Measurements from ENCODE around the gene LRBA. TPM values are rescaled to one million over a fixed set of nuclear protein-coding genes. Genes with fewer than 3 reads are reported as not detected.

Gene LRBA
- polyA plus RNA-seq, 4 donors = 14.9 to 62.2 (median 19.6) TPM

GRCh38 chr4:150229520-150229919, 785.6 kb downstream of the LRBA start:
- H3K36me3 ChIP-seq (ENCODE audit: control insufficient read depth in 3 of 3, insufficient read depth in 2 of 3, low read depth in 1 of 3, low read length in 3 of 3) = no peaks in the 10 kb centered on the region
- 5 to 32% (median 22%) methylated on average over 1 of the region's 1 CpG for WGBS, 3 donors
- H3K27me3 ChIP-seq (ENCODE audit: control insufficient read depth in 3 of 3, insufficient read depth in 3 of 3, low read length in 3 of 3) = peaks cover 0 to 3% (median 0%) of the 10 kb centered on the region in 3 donors
- H3K9me3 ChIP-seq (ENCODE audit: control insufficient read depth in 2 of 2, insufficient read depth in 1 of 2, low read depth in 1 of 2, low read length in 1 of 2) = no peaks in the 10 kb centered on the region
- H3K27ac ChIP-seq (ENCODE audit: low read depth in 1 of 3, low read length in 2 of 3) = no peak overlapping the region
- no peak overlapping the region for H3K4me3 ChIP-seq (ENCODE audit: low read depth in 1 of 3, low read length in 3 of 3)
- FAIRE-seq (no peak), DNase-seq (no peak)
- no peaks in the 10 kb centered on the region for H3K4me1 ChIP-seq (ENCODE audit: control insufficient read depth in 3 of 3, insufficient read depth in 2 of 3, low read depth in 1 of 3, low read length in 2 of 3)

DNA sequence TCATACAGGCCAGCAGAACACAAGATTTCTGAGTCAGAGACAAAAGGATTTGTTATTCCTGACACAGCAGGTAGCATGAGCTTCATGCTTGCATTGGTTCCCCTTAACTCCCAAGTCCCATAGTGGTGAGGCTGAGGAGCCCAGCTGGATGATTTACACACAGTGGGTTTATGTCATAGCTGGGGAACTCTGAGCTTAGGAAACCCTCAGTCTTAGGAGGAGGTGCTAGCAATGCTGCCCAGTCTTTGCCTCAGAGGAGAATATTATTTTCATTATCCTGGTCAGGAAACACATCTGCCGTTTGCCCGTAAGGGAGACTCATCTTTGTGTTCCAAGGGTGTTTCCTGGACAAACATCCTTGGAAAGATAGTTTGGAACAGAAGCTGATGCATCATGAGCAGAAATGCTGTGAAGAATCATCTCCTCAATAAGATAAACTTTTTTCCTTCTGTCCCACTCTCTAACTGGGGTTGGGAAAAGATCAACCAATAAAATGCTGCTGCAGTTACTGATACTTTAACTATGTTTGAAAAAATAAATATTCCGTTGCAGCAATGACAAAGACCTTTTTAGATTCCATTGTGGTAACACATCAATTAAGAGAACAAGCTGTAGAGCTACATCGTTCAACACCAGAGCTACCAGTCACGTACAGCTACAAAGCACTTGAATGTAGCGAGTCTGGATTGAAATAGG, 790.0 kb downstream of the LRBA start:
- peak overlapping the region in 1 of 3 donors; percentile 18 for H3K27ac ChIP-seq (ENCODE audit: low read depth in 1 of 3, low read length in 2 of 3)
- H3K36me3 ChIP-seq (ENCODE audit: control insufficient read depth in 3 of 3, insufficient read depth in 2 of 3, low read depth in 1 of 3, low read length in 3 of 3) = no peaks in the 10 kb centered on the region
- no peaks in the 10 kb centered on the region for H3K9me3 ChIP-seq (ENCODE audit: control insufficient read depth in 2 of 2, insufficient read depth in 1 of 2, low read depth in 1 of 2, low read length in 1 of 2)
- H3K4me1 ChIP-seq (ENCODE audit: control insufficient read depth in 3 of 3, insufficient read depth in 2 of 3, low read depth in 1 of 3, low read length in 2 of 3) = no peaks in the 10 kb centered on the region
- DNase-seq (no peak), FAIRE-seq (no peak)
- H3K4me3 ChIP-seq (ENCODE audit: low read depth in 1 of 3, low read length in 3 of 3) = no peak overlapping the region
- no peaks in the 10 kb centered on the region for H3K27me3 ChIP-seq (ENCODE audit: control insufficient read depth in 3 of 3, insufficient read depth in 3 of 3, low read length in 3 of 3)
- 75 to 88% (median 84%) methylated on average over 6 of the region's 6 CpGs for WGBS, 3 donors

DNA sequence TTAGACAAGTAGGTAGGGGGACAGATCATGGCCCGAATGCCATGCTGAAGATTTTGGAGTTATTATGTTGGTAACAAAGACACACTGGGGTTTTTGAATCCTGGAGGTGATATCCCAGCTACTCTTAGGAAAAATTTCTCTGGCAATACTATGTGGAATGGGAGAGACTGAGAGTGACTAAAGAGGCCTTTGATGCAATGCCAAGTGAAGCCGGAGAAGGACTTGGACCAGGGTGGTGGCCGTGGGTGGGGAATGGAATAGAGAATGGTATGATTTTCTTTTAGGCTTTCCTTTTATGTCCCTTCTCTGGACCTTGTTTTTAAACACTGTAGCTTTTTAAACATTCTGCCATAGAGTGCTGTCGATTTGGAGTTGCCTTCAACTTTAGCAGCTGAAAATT, 795.2 kb downstream of the LRBA start:
- H3K36me3 ChIP-seq (ENCODE audit: control insufficient read depth in 3 of 3, insufficient read depth in 2 of 3, low read depth in 1 of 3, low read length in 3 of 3) = peaks cover 0 to 2% (median 0%) of the 10 kb centered on the region in 3 donors
- no peak for FAIRE-seq
- peak in 1 of 2 donors; percentile 28 for DNase-seq
- H3K9me3 ChIP-seq (ENCODE audit: control insufficient read depth in 2 of 2, insufficient read depth in 1 of 2, low read depth in 1 of 2, low read length in 1 of 2) = no peaks in the 10 kb centered on the region
- no peak overlapping the region for H3K4me3 ChIP-seq (ENCODE audit: low read depth in 1 of 3, low read length in 3 of 3)
- WGBS, 3 donors = 46 to 65% (median 57%) methylated on average over 4 of the region's 4 CpGs
- no peaks in the 10 kb centered on the region for H3K4me1 ChIP-seq (ENCODE audit: control insufficient read depth in 3 of 3, insufficient read depth in 2 of 3, low read depth in 1 of 3, low read length in 2 of 3)
- H3K27me3 ChIP-seq (ENCODE audit: control insufficient read depth in 3 of 3, insufficient read depth in 3 of 3, low read length in 3 of 3) = no peaks in the 10 kb centered on the region
- H3K27ac ChIP-seq (ENCODE audit: low read depth in 1 of 3, low read length in 2 of 3) = no peak overlapping the region

GRCh38 chr4:150218447-150218846, 796.6 kb downstream of the LRBA start:
- no peak for FAIRE-seq
- Histone ChIP-seq H3K9me3 (ENCODE audit: control insufficient read depth in 2 of 2, insufficient read depth in 1 of 2, low read depth in 1 of 2, low read length in 1 of 2) (no peaks in the 10 kb centered on the region), H3K36me3 (ENCODE audit: control insufficient read depth in 3 of 3, insufficient read depth in 2 of 3, low read depth in 1 of 3, low read length in 3 of 3) (peaks cover 0 to 2% (median 0%) of the 10 kb centered on the region in 3 donors), H3K27me3 (ENCODE audit: control insufficient read depth in 3 of 3, insufficient read depth in 3 of 3, low read length in 3 of 3) (no peaks in the 10 kb centered on the region), H3K4me1 (ENCODE audit: control insufficient read depth in 3 of 3, insufficient read depth in 2 of 3, low read depth in 1 of 3, low read length in 2 of 3) (no peaks in the 10 kb centered on the region), H3K27ac (ENCODE audit: low read depth in 1 of 3, low read length in 2 of 3) (no peak overlapping the region), H3K4me3 (ENCODE audit: low read depth in 1 of 3, low read length in 3 of 3) (no peak overlapping the region)
- DNase-seq = no peak
- WGBS, 3 donors = 79 to 94% (median 90%) methylated on average over 2 of the region's 2 CpGs

DNA sequence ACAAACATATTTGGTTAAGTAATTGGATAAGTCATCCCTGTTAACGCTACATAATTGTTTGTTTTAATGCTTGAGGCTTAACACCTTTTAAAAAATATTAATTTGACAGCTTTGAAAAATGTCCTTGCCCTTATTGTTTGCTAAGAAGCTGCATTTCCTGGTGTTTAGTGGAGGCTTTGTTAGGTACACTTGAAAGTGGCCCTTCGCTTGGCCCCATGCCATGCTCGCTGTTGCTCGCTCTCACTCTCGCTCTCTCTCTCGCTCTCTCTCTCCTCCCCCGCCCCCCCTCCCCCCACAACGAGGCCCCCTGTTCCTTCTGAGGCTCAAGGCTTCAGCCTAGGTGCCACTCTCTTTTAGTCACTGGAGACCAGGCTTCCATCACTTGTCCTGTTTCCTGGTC, 797.3 kb downstream of the LRBA start:
- Histone ChIP-seq H3K27me3 (ENCODE audit: control insufficient read depth in 3 of 3, insufficient read depth in 3 of 3, low read length in 3 of 3) (no peaks in the 10 kb centered on the region), H3K36me3 (ENCODE audit: control insufficient read depth in 3 of 3, insufficient read depth in 2 of 3, low read depth in 1 of 3, low read length in 3 of 3) (peaks cover 0 to 2% (median 0%) of the 10 kb centered on the region in 3 donors), H3K4me1 (ENCODE audit: control insufficient read depth in 3 of 3, insufficient read depth in 2 of 3, low read depth in 1 of 3, low read length in 2 of 3) (no peaks in the 10 kb centered on the region), H3K27ac (ENCODE audit: low read depth in 1 of 3, low read length in 2 of 3) (no peak overlapping the region), H3K4me3 (ENCODE audit: low read depth in 1 of 3, low read length in 3 of 3) (no peak overlapping the region), H3K9me3 (ENCODE audit: control insufficient read depth in 2 of 2, insufficient read depth in 1 of 2, low read depth in 1 of 2, low read length in 1 of 2) (no peaks in the 10 kb centered on the region)
- 62 to 70% (median 62%) methylated on average over 8 of the region's 8 CpGs for WGBS, 3 donors
- FAIRE-seq (no peak), DNase-seq (no peak)

- FAIRE-seq (no peak), DNase-seq (peak in 1 of 2 donors; percentile 7)
- Histone ChIP-seq H3K27ac (ENCODE audit: low read depth in 1 of 3, low read length in 2 of 3) (no peak overlapping the region), H3K4me3 (ENCODE audit: low read depth in 1 of 3, low read length in 3 of 3) (no peak overlapping the region), H3K27me3 (ENCODE audit: control insufficient read depth in 3 of 3, insufficient read depth in 3 of 3, low read length in 3 of 3) (no peaks in the 10 kb centered on the region), H3K36me3 (ENCODE audit: control insufficient read depth in 3 of 3, insufficient read depth in 2 of 3, low read depth in 1 of 3, low read length in 3 of 3) (peaks cover 0 to 2% (median 0%) of the 10 kb centered on the region in 3 donors), H3K9me3 (ENCODE audit: control insufficient read depth in 2 of 2, insufficient read depth in 1 of 2, low read depth in 1 of 2, low read length in 1 of 2) (no peaks in the 10 kb centered on the region), H3K4me1 (ENCODE audit: control insufficient read depth in 3 of 3, insufficient read depth in 2 of 3, low read depth in 1 of 3, low read length in 2 of 3) (no peaks in the 10 kb centered on the region)
- WGBS, 3 donors = 38 to 56% (median 50%) methylated on average over 3 of the region's 3 CpGs
Measured at GRCh38 chr4:150217192-150217591, 797.9 kb downstream of the LRBA start.

DNA sequence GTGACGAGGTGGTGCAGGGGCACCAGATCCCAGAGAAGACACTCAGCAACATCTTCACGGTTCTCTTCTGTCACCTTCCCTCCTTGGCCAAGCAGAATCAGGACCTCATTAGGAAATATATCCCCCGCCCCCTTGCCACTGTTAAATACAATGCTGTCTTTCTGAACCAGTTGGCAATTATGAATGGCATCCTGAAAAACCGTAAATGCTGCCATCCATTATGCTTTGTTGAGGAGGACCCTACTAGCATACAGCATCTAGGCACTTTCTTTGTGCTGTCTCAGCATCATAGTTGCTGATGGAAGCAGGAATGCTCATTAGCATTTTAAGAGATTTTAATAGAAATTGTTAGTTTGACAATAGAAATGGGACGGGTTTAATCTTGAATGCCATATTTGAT, 798.4 kb downstream of the LRBA start:
- Histone ChIP-seq H3K9me3 (ENCODE audit: control insufficient read depth in 2 of 2, insufficient read depth in 1 of 2, low read depth in 1 of 2, low read length in 1 of 2) (no peaks in the 10 kb centered on the region), H3K27ac (ENCODE audit: low read depth in 1 of 3, low read length in 2 of 3) (no peak overlapping the region), H3K4me3 (ENCODE audit: low read depth in 1 of 3, low read length in 3 of 3) (no peak overlapping the region), H3K27me3 (ENCODE audit: control insufficient read depth in 3 of 3, insufficient read depth in 3 of 3, low read length in 3 of 3) (no peaks in the 10 kb centered on the region), H3K4me1 (ENCODE audit: control insufficient read depth in 3 of 3, insufficient read depth in 2 of 3, low read depth in 1 of 3, low read length in 2 of 3) (no peaks in the 10 kb centered on the region), H3K36me3 (ENCODE audit: control insufficient read depth in 3 of 3, insufficient read depth in 2 of 3, low read depth in 1 of 3, low read length in 3 of 3) (peaks cover 0 to 2% (median 0%) of the 10 kb centered on the region in 3 donors)
- WGBS, 3 donors = 86 to 91% (median 87%) methylated on average over 5 of the region's 5 CpGs
- no peak for DNase-seq
- no peak for FAIRE-seq

DNA sequence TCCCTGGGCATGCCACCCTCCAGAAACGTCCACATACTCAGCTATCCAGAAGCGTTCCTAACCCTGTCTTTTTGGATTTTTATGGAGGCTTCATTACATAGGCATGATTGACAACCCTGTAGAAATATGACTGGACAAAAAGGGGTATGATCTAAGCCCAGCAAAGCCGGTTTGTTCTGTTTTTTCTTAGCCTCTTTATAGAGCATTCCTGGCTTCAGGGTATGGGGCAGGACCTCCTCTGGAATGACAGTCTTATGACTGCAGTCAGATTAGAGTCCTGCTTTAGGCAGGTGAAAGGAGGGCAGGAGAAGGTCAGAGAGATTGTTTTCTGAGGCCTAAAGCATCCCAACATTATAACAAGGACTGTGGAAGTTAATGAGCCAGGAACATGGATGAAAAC, 799.5 kb downstream of the LRBA start:
- DNase-seq = no peak
- H3K4me1 ChIP-seq (ENCODE audit: control insufficient read depth in 3 of 3, insufficient read depth in 2 of 3, low read depth in 1 of 3, low read length in 2 of 3) = no peaks in the 10 kb centered on the region
- no peaks in the 10 kb centered on the region for H3K27me3 ChIP-seq (ENCODE audit: control insufficient read depth in 3 of 3, insufficient read depth in 3 of 3, low read length in 3 of 3)
- no peak overlapping the region for H3K27ac ChIP-seq (ENCODE audit: low read depth in 1 of 3, low read length in 2 of 3)
- no peaks in the 10 kb centered on the region for H3K9me3 ChIP-seq (ENCODE audit: control insufficient read depth in 2 of 2, insufficient read depth in 1 of 2, low read depth in 1 of 2, low read length in 1 of 2)
- peaks cover 0 to 2% (median 0%) of the 10 kb centered on the region in 3 donors for H3K36me3 ChIP-seq (ENCODE audit: control insufficient read depth in 3 of 3, insufficient read depth in 2 of 3, low read depth in 1 of 3, low read length in 3 of 3)
- H3K4me3 ChIP-seq (ENCODE audit: low read depth in 1 of 3, low read length in 3 of 3) = no peak overlapping the region
- WGBS, 3 donors = 77 to 84% (median 81%) methylated on average over 3 of the region's 3 CpGs
- FAIRE-seq = no peak
